A549 (cell line): ENCODE results near the gene TBC1D16. TPM values are rescaled to one million over a fixed set of nuclear protein-coding genes. Genes with fewer than 3 reads are reported as not detected.

Experiments
- ATAC-seq, 2 experiments: fragments of 200-7000 bp in 1 of 2; fragments of >200 bp in 1 of 2; cut with Nextera tagmentation in 1 of 2; cut with Tn5 transposase in 1 of 2; 3 replicates each; pipeline versions ENCODE4 v1.8.0 to v1.9.1; 2018 to 2020; ENCODE audit warnings: mild to moderate bottlenecking in 1 of 2, moderate library complexity in 1 of 2
- CTCF ChIA-PET: fragments of 300-600 bp; sonication (Branson Sonifier 250); formaldehyde crosslinking; extraction: SDS; loops from one replicate; lab custom pipeline; 2021; ENCODE audit warnings: antibody characterized with exemption, inconsistent platforms; lab: Yijun Ruan, JAX
- POLR2A ChIA-PET: fragments of 350-600 bp; formaldehyde crosslinking; extraction: SDS; loops from one replicate; lab custom pipeline; 2021; ENCODE audit warnings: antibody characterized with exemption, inconsistent platforms; lab: Yijun Ruan, JAX
- DNase-seq, 2 experiments: peaks; one replicate each; pipeline versions ENCODE4 v3.0.0 to v3.0.0-alpha.2; 2011 to 2016; ENCODE audit warnings: low read depth in 1 of 2, low spot score in 1 of 2
- FAIRE-seq: peaks from 2 replicates; lab custom pipeline; 2011; peaks lifted over from hg19 to GRCh38; lab: Jason Lieb, UNC
- H3K27ac ChIP-seq, 2 experiments: fragments of >200 bp; sonication (Bioruptor Twin); formaldehyde crosslinking; 3 replicates each; pipeline ENCODE4 v1.5.1; 2016 to 2017
- H3K4me1 ChIP-seq: fragments of >200 bp; sonication (Bioruptor Twin); formaldehyde crosslinking; 3 replicates; pipeline ENCODE4 v1.6.1; 2016
- H3K4me2 ChIP-seq: fragments of >200 bp; sonication (Bioruptor Twin); formaldehyde crosslinking; 3 replicates; pipeline ENCODE4 v1.6.1; 2016
- H3K4me3 ChIP-seq: fragments of >200 bp; sonication (Bioruptor Twin); formaldehyde crosslinking; 3 replicates; pipeline ENCODE4 v1.5.1; 2016
- H3K9me3 ChIP-seq: fragments of >200 bp; sonication (Bioruptor Twin); formaldehyde crosslinking; 3 replicates; pipeline ENCODE4 v1.6.1; 2016
- ATOH8 ChIP-seq: fragments of 250-450 bp; sonication (Bioruptor Pico); IDR thresholded peaks from 2 replicates; pipeline ENCODE4 v1.5.0; 2020; ENCODE audit warnings: low read depth, mild to moderate bottlenecking, moderate library complexity
- BCL3 ChIP-seq: fragments of >200 bp; sonication (Bioruptor Twin); formaldehyde crosslinking; IDR thresholded peaks from 3 replicates; pipeline ENCODE4 v1.6.1; 2016
- CHD2 ChIP-seq: fragments of 150-350 bp; IDR thresholded peaks from 2 replicates; pipeline ENCODE4 v1.6.1; 2014; ENCODE audit warnings: low read length; ENCODE audit not compliant: partially characterized antibody
- CHD4 ChIP-seq: fragments of 200-600 bp; sonication (generic); IDR thresholded peaks from 2 replicates; pipeline ENCODE4 v1.6.1; 2016; ENCODE audit warnings: antibody characterized with exemption, mild to moderate bottlenecking, borderline replicate concordance
- ESRRA ChIP-seq: fragments of 150-350 bp; IDR thresholded peaks from 2 replicates; pipeline ENCODE4 v1.6.1; 2014; ENCODE audit warnings: mild to moderate bottlenecking, low read length, borderline replicate concordance
- FOSL2 ChIP-seq, 2 experiments: fragments of 450-650 bp in 1 of 2; fragments of >200 bp in 1 of 2; sonication (Bioruptor Twin) in 1 of 2; formaldehyde crosslinking; IDR thresholded peaks; 2 replicates each; pipeline versions ENCODE4 v1.5.0 to v1.6.1; 2016 to 2020; ENCODE audit warnings: mild to moderate bottlenecking in 1 of 2, moderate library complexity in 1 of 2
- FOXS1 ChIP-seq: fragments of 250-450 bp; sonication (Bioruptor Pico); IDR thresholded peaks from 2 replicates; pipeline ENCODE4 v1.5.0; 2020; ENCODE audit warnings: mild to moderate bottlenecking, moderate library complexity
- GATA3 ChIP-seq: IDR thresholded peaks from 2 replicates; pipeline ENCODE4 v1.6.1; 2012; ENCODE audit warnings: borderline replicate concordance
- HDAC2 ChIP-seq: fragments of 200-600 bp; sonication (generic); IDR thresholded peaks from 2 replicates; pipeline ENCODE4 v1.6.1; 2016
- HES2 ChIP-seq: fragments of >200 bp; sonication (Bioruptor Twin); formaldehyde crosslinking; IDR thresholded peaks from 2 replicates; pipeline ENCODE4 v1.6.1; 2016
- HOXB13 ChIP-seq: fragments of 250-450 bp; sonication (Bioruptor Pico); IDR thresholded peaks from 2 replicates; pipeline ENCODE4 v1.5.0; 2020; ENCODE audit warnings: low read depth, mild to moderate bottlenecking, moderate library complexity
- JUN ChIP-seq, 2 experiments: fragments of >200 bp; sonication (Bioruptor Twin); formaldehyde crosslinking; IDR thresholded peaks; 2 replicates in 1 of 2; 3 replicates in 1 of 2; pipeline ENCODE4 v1.6.1; 2016 to 2017
- KDM1A ChIP-seq: fragments of 200-600 bp; sonication (generic); IDR thresholded peaks from 2 replicates; pipeline ENCODE4 v1.6.1; 2016; ENCODE audit warnings: low read depth, mild to moderate bottlenecking
- MAFK ChIP-seq: fragments of 450-650 bp; IDR thresholded peaks from 2 replicates; pipeline ENCODE4 v1.6.1; 2014; ENCODE audit not compliant: partially characterized antibody
- NPAS2 ChIP-seq: fragments of 250-450 bp; sonication (Bioruptor Pico); IDR thresholded peaks from 2 replicates; pipeline ENCODE4 v1.8.0; 2022; ENCODE audit warnings: mild to moderate bottlenecking, moderate library complexity, borderline replicate concordance
- PHF8 ChIP-seq: fragments of 200-600 bp; sonication (generic); IDR thresholded peaks from 2 replicates; pipeline ENCODE4 v1.6.1; 2016; ENCODE audit warnings: low read depth, mild to moderate bottlenecking, antibody characterized with exemption, moderate library complexity, borderline replicate concordance
- POLR2AphosphoS2 ChIP-seq: conservative IDR thresholded peaks from 2 replicates; pipeline ENCODE4 v1.6.1; 2012; ENCODE audit warnings: low read length, improper control_type of control experiment, inconsistent platforms
- REST ChIP-seq: fragments of 200-600 bp; sonication (generic); IDR thresholded peaks from 2 replicates; pipeline ENCODE4 v1.6.1; 2016; ENCODE audit warnings: antibody characterized with exemption, mild to moderate bottlenecking, moderate library complexity
- RFX5 ChIP-seq: fragments of 450-650 bp; IDR thresholded peaks from 2 replicates; pipeline ENCODE4 v1.7.1; 2014; ENCODE audit warnings: antibody characterized with exemption, mild to moderate bottlenecking, moderate library complexity
- SMC3 ChIP-seq: fragments of >200 bp; sonication (Bioruptor Twin); formaldehyde crosslinking; IDR thresholded peaks from 3 replicates; pipeline ENCODE4 v1.6.1; 2018; ENCODE audit warnings: inconsistent platforms
- TFCP2L1 ChIP-seq: fragments of 250-450 bp; sonication (Bioruptor Pico); IDR thresholded peaks from 2 replicates; pipeline ENCODE4 v1.5.0; 2021; ENCODE audit warnings: mild to moderate bottlenecking
- TP53 ChIP-seq: fragments of 250-450 bp; sonication (Bioruptor Pico); IDR thresholded peaks from 2 replicates; pipeline ENCODE4 v1.5.0; 2021; ENCODE audit warnings: mild to moderate bottlenecking, moderate library complexity
- USF2 ChIP-seq: fragments of 450-650 bp; IDR thresholded peaks from 2 replicates; pipeline ENCODE4 v1.6.1; 2014; ENCODE audit warnings: antibody characterized with exemption
- WGBS: methylation state at CpG from one replicate; pipeline ENCODE4 v1.1.6; 2017; ENCODE audit errors: missing lambda C conversion rate; 5-methylcytosine and 5-hydroxymethylcytosine counted together
- polyA plus RNA-seq, 4 experiments: library from polyadenylated mRNA; depleted of rRNA in 3 of 4; stranded (reverse); fragments of >200 nt; fragmentation: RNase III in 1 of 4; extraction: RNeasy Plus Mini Kit Qiagen cat#74134 plus additional on column Dnase treatment in 1 of 4; gene quantifications; 2 replicates in 3 of 4; 3 replicates in 1 of 4; pipeline ENCODE4 v1.2.3, GENCODE V29; 2011 to 2017

The TBC1D16 gene
- polyA plus RNA-seq, 2 of the 4 experiments (the other 2 are of a cell fraction): 8.9 to 12.5 TPM

- ChIA-PET CTCF (interaction anchor here (1.1 to 1.8 kb wide), 4 partner anchors 18 to 152 kb away, joined by 3 to 4 read pairs (median 3); partner anchors contain the start of gene GAA), POLR2A (no interaction called here)
- no peak for ATAC-seq
- no peak for DNase-seq
- TF ChIP-seq USF2: no peak
- TF ChIP-seq ESRRA: no peak
- TF ChIP-seq POLR2AphosphoS2: no peak
- TF ChIP-seq BCL3: no peak
- TF ChIP-seq NPAS2 (CRISPR knock-in tag): no peak
- no peak for TF ChIP-seq GATA3
- no peak for TF ChIP-seq JUN (IDR thresholded peaks at IDR 0.05)
- TF ChIP-seq HES2: no peak
- TF ChIP-seq RFX5: no peak
- TF ChIP-seq TFCP2L1: no peak
- TF ChIP-seq CHD4: no peak
- TF ChIP-seq REST: no peak
- no peak for TF ChIP-seq ATOH8 (CRISPR knock-in tag)
- TF ChIP-seq CHD2: no peak
- no peak for TF ChIP-seq MAFK
- no peak for TF ChIP-seq HDAC2
- TF ChIP-seq SMC3: no peak
- H3K4me2 ChIP-seq: no peak overlapping the region
- H3K27ac ChIP-seq: no peak overlapping the region
- H3K9me3 ChIP-seq: no peaks in the 10 kb centered on the region
- H3K4me3 ChIP-seq: no peak overlapping the region
- no peaks in the 10 kb centered on the region for H3K4me1 ChIP-seq
- WGBS: 89% methylated on average over 28 of the region's 29 CpGs
- no peak for FAIRE-seq
Measured at GRCh38 chr17:79948945-79949655, 86.6 kb downstream of the TBC1D16 start.

- Histone ChIP-seq H3K4me2 (no peak overlapping the region), H3K4me3 (no peak overlapping the region), H3K9me3 (no peaks in the 10 kb centered on the region), H3K4me1 (no peaks in the 10 kb centered on the region), H3K27ac (no peak overlapping the region; a peak in 1 of 6 replicates)
- FAIRE-seq (no peak), DNase-seq (no peak), ATAC-seq (no peak)
- CTCF ChIA-PET: interaction anchor here (1.2 to 1.8 kb wide), 3 partner anchors 17 to 108 kb away, joined by 3 to 4 read pairs (median 3); no protein-coding TSS in a partner anchor
- POLR2A ChIA-PET: no interaction called here
- no peak for TF ChIP-seq FOXS1 (CRISPR knock-in tag)
- TF ChIP-seq FOSL2 (IDR thresholded peaks at IDR 0.05): no peak
- TF ChIP-seq FOSL2 (CRISPR knock-in tag; IDR thresholded peaks at IDR 0.05): no peak
- no peak for TF ChIP-seq PHF8
- no peak for TF ChIP-seq KDM1A
- no peak for TF ChIP-seq JUN (IDR thresholded peaks at IDR 0.05)
- no peak for TF ChIP-seq HOXB13 (CRISPR knock-in tag)
- TF ChIP-seq TP53: no peak
- no peak for TF ChIP-seq HES2
- WGBS: 84% methylated on average over 10 of the region's 10 CpGs
Measured at GRCh38 chr17:79948406-79948944, 87.2 kb downstream of the TBC1D16 start.
